Thyroid gland (tissue), 4 donors: ENCODE measurements around the gene ITGA2B. TPM values are rescaled to one million over a fixed set of nuclear protein-coding genes. Genes with fewer than 3 reads are reported as not detected.
A peak's percentile ranks its signal among the peaks of the same experiment; 100 is the strongest.

Experiments
- DNase-seq, 2 donors: peaks; one replicate each; pipeline ENCODE4 v3.0.0-alpha.2; 2019
- H3K27ac ChIP-seq, 3 donors: fragments of 200-600 bp; sonication (generic); 1 replicate in 2 of 3; 2 replicates in 1 of 3; pipeline ENCODE4 v1.5.1; 2016 to 2019; ENCODE audit warnings: mild to moderate bottlenecking in 1 of 3, moderate library complexity in 1 of 3
- H3K27me3 ChIP-seq: fragments of 200-600 bp; sonication (generic); one replicate; pipeline ENCODE4 v1.5.1; 2019
- H3K36me3 ChIP-seq, 2 donors: fragments of 200-600 bp; sonication (generic); one replicate each; pipeline ENCODE4 v1.5.1; 2016 to 2019
- H3K4me1 ChIP-seq, 2 donors: fragments of 200-600 bp; sonication (generic); one replicate each; pipeline ENCODE4 v1.5.1; 2017 to 2019
- H3K4me3 ChIP-seq, 3 donors: fragments of 200-600 bp; sonication (generic); replicated peaks in 1 of 3; 1 replicate in 2 of 3; 2 replicates in 1 of 3; pipeline ENCODE4 v1.5.1; 2016; ENCODE audit warnings: mild to moderate bottlenecking in 1 of 3
- H3K9me3 ChIP-seq: fragments of 200-600 bp; sonication (generic); one replicate; pipeline ENCODE4 v1.5.1; 2017
- CTCF ChIP-seq, 6 experiments: fragments of 200-600 bp in 3 of 6; fragments of 450-650 bp in 3 of 6; sonication (generic) in 3 of 6; IDR thresholded peaks; one replicate each; pipeline ENCODE4 v1.5.1; 2016 to 2019; ENCODE audit warnings: antibody characterized with exemption in 6 of 6, mild to moderate bottlenecking in 2 of 6, inconsistent platforms in 1 of 6, moderate library complexity in 1 of 6
- POLR2A ChIP-seq, 2 donors: fragments of 450-650 bp; IDR thresholded peaks; one replicate each; pipeline ENCODE4 v1.6.1; 2017; ENCODE audit warnings: antibody characterized with exemption in 2 of 2, mild to moderate bottlenecking in 2 of 2, moderate library complexity in 1 of 2
- WGBS, 2 donors: methylation state at CpG; one replicate each; pipeline ENCODE4 v1.1.5; 2017; 5-methylcytosine and 5-hydroxymethylcytosine counted together
- intact Hi-C: fragments of 100-400 bp; cut with DNase I; formaldehyde crosslinking; loops from one replicate; pipeline ENCODE4 v1.15.1; 2023
- total RNA-seq, 4 donors: library from RNA; depleted of rRNA; stranded (reverse); fragments of >200 nt; gene quantifications; one replicate each; pipeline ENCODE4 v1.2.3, GENCODE V29; 2016

Gene ITGA2B
- total RNA-seq, 4 donors from 2014 or later, result 2.0 to 4.6 (median 3.3) TPM

- TF ChIP-seq POLR2A (IDR thresholded peaks at IDR 0.05), result no peak
- TF ChIP-seq CTCF (IDR thresholded peaks at IDR 0.05), result no peak
- 5 to 9% methylated on average over 25 to 26 of the region's 26 CpGs for WGBS, 2 donors
- H3K4me3 ChIP-seq, result peak overlapping the region in 2 of 3 donors; percentile 40 to 87
- H3K4me1 ChIP-seq, result peaks cover 13 to 17% of the 10 kb centered on the region in 2 donors
- no peaks in the 10 kb centered on the region for H3K27me3 ChIP-seq
- H3K27ac ChIP-seq, result peak overlapping the region in 1 of 3 donors; percentile 2
- no peaks in the 10 kb centered on the region for H3K36me3 ChIP-seq
- intact Hi-C loops, result no loop called here
- H3K9me3 ChIP-seq, result no peaks in the 10 kb centered on the region
- no peak for DNase-seq
Measured at GRCh38 chr17:44384823-44385286, 4.6 kb downstream of the ITGA2B start.

- WGBS, 2 donors, result 42 to 49% methylated on average over 23 to 27 of the region's 29 CpGs
- Histone ChIP-seq H3K9me3 (no peaks in the 10 kb centered on the region), H3K4me3 (peak overlapping the region in 1 of 3 donors; percentile 40), H3K36me3 (no peaks in the 10 kb centered on the region), H3K27me3 (no peaks in the 10 kb centered on the region), H3K4me1 (peaks cover 13 to 17% of the 10 kb centered on the region in 2 donors), H3K27ac (peak overlapping the region in 1 of 3 donors; percentile 2)
- intact Hi-C loops, result no loop called here
- no peak for TF ChIP-seq POLR2A (IDR thresholded peaks at IDR 0.05)
- TF ChIP-seq CTCF (IDR thresholded peaks at IDR 0.05), result no peak
- no peak for DNase-seq
Measured at GRCh38 chr17:44384281-44384822, 5.1 kb downstream of the ITGA2B start.

DNA sequence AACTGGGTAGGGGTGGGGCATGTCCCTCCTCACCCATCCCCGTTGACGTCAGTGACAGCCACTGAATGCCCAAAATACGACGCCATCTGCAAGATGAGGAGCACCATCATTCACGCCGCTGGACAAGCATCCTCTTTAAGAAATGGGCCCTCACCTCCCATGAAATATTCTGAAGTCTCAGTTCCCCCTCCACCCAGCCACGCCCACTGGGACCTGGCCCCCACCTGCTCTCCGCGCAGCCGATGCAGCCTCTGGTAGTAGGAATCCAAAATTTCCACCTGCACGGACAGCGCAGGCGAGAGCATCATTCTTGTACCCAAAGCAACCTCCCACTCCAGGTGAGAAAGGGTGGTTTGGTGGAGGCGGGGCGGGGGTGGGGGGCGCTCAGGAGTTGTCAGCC lies 5.6 kb downstream of the ITGA2B start:
- DNase-seq, result no peak
- Histone ChIP-seq H3K4me1 (peaks cover 13 to 17% of the 10 kb centered on the region in 2 donors), H3K9me3 (no peaks in the 10 kb centered on the region), H3K27ac (no peak overlapping the region), H3K4me3 (no peak overlapping the region), H3K27me3 (no peaks in the 10 kb centered on the region), H3K36me3 (no peaks in the 10 kb centered on the region)
- intact Hi-C loops, result no loop called here
- WGBS, 2 donors, result 80 to 84% methylated on average over 16 of the region's 16 CpGs
- no peak for TF ChIP-seq POLR2A (IDR thresholded peaks at IDR 0.05)
- no peak for TF ChIP-seq CTCF (IDR thresholded peaks at IDR 0.05)

- peaks cover 13 to 17% of the 10 kb centered on the region in 2 donors for H3K4me1 ChIP-seq
- 98 to 99% methylated on average over 6 to 15 of the region's 15 CpGs for WGBS, 2 donors
- H3K36me3 ChIP-seq, result no peaks in the 10 kb centered on the region
- TF ChIP-seq POLR2A (IDR thresholded peaks at IDR 0.05), result no peak
- no peak overlapping the region for H3K27ac ChIP-seq
- DNase-seq, result no peak
- no peaks in the 10 kb centered on the region for H3K27me3 ChIP-seq
- intact Hi-C loops, result no loop called here
- H3K9me3 ChIP-seq, result no peaks in the 10 kb centered on the region
- no peak overlapping the region for H3K4me3 ChIP-seq
Measured at GRCh38 chr17:44383363-44383762, 6.1 kb downstream of the ITGA2B start.

GRCh38 chr17:44382917-44383316 lies 6.5 kb downstream of the ITGA2B start:
- Histone ChIP-seq H3K9me3 (no peaks in the 10 kb centered on the region), H3K27me3 (no peaks in the 10 kb centered on the region), H3K36me3 (no peaks in the 10 kb centered on the region), H3K4me1 (peaks cover 13 to 17% of the 10 kb centered on the region in 2 donors), H3K27ac (no peak overlapping the region), H3K4me3 (no peak overlapping the region)
- WGBS, 2 donors, result 91 to 93% methylated on average over 6 of the region's 6 CpGs
- intact Hi-C loops, result no loop called here
- DNase-seq, result no peak
- TF ChIP-seq POLR2A (IDR thresholded peaks at IDR 0.05) (no peak), CTCF (IDR thresholded peaks at IDR 0.05) (no peak)
